ENCODE measurements around the gene SLC11A2. TPM values are rescaled to one million over a fixed set of nuclear protein-coding genes. Genes with fewer than 3 reads are reported as not detected.

Gene SLC11A2
- total RNA-seq, 4 donors from 2014 or later, result 29.7 to 33.0 (median 31.7) TPM

DNA sequence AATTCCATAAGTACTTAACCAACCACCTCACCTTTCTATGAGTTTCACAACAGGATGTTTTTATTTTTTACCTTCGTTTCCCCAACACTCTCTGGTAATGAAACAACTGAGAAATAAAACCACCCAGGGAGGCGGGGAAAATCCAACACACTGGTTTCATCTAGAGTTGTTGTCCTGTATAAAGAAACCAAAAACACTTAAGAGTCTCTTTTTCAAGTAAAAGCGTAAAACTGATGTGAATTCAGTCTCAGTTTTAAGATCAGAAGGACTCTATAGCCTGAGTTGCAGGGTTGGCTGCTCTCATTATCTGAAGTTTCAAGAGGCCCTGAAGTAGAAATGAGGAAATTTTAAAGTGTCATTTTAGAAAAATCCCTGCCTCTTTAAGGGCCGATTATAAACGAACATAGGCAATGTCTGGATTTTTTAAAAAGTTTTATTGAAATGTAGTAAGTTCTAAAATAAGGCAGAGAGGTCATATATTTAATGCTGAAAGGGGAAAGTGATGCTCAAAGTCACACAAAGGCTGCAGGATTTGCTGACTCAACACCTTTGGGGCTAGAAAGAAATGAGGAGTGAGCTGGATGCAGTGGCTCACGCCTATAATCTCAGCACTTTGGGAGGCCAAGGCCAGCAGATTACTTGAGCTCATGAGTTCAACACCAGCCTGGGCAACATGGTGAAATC is 46.7 kb downstream of the SLC11A2 start:
- intact Hi-C loops (cut with DNase I), result no loop called here
- DNase-seq (ENCODE audit: extremely low spot score), result no peak
- H3K9me3 ChIP-seq, result no peaks in the 10 kb centered on the region
- WGBS, result 89% methylated on average over 6 of the region's 6 CpGs
- H3K4me1 ChIP-seq, result peaks cover 5 to 8% (median 5%) of the 10 kb centered on the region in 4 donors
- TF ChIP-seq POLR2A (IDR thresholded peaks at IDR 0.05; ENCODE audit: low read depth), result no peak
- no peak for TF ChIP-seq POLR2AphosphoS5 (IDR thresholded peaks at IDR 0.05)
- TF ChIP-seq EP300 (IDR thresholded peaks at IDR 0.05), result no peak
- TF ChIP-seq, protein P1, sequence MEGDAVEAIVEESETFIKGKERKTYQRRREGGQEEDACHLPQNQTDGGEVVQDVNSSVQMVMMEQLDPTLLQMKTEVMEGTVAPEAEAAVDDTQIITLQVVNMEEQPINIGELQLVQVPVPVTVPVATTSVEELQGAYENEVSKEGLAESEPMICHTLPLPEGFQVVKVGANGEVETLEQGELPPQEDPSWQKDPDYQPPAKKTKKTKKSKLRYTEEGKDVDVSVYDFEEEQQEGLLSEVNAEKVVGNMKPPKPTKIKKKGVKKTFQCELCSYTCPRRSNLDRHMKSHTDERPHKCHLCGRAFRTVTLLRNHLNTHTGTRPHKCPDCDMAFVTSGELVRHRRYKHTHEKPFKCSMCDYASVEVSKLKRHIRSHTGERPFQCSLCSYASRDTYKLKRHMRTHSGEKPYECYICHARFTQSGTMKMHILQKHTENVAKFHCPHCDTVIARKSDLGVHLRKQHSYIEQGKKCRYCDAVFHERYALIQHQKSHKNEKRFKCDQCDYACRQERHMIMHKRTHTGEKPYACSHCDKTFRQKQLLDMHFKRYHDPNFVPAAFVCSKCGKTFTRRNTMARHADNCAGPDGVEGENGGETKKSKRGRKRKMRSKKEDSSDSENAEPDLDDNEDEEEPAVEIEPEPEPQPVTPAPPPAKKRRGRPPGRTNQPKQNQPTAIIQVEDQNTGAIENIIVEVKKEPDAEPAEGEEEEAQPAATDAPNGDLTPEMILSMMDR (IDR thresholded peaks at IDR 0.05), result no peak
- H3K4me3 ChIP-seq, result no peak overlapping the region
- H3K36me3 ChIP-seq, result peaks cover 0 to 23% (median 16%) of the 10 kb centered on the region in 4 donors
- no peaks in the 10 kb centered on the region for H3K27me3 ChIP-seq
- H3K27ac ChIP-seq (replicated peaks in 1 of 4), result no peak overlapping the region

GRCh38 chr12:50971946-50972345 is 54.2 kb downstream of the SLC11A2 start:
- Histone ChIP-seq H3K27ac (replicated peaks in 1 of 4) (no peak overlapping the region), H3K36me3 (peaks cover 4 to 48% (median 21%) of the 10 kb centered on the region in 4 donors), H3K4me3 (no peak overlapping the region), H3K9me3 (no peaks in the 10 kb centered on the region), H3K27me3 (no peaks in the 10 kb centered on the region), H3K4me1 (no peaks in the 10 kb centered on the region)
- DNase-seq (ENCODE audit: extremely low spot score), result no peak
- intact Hi-C loops (cut with DNase I), result no loop called here
- TF ChIP-seq POLR2AphosphoS5 (IDR thresholded peaks at IDR 0.05) (no peak), POLR2A (IDR thresholded peaks at IDR 0.05; ENCODE audit: low read depth) (no peak), EP300 (IDR thresholded peaks at IDR 0.05) (no peak)
- TF ChIP-seq, protein P1 (IDR thresholded peaks at IDR 0.05), result no peak

- H3K4me1 ChIP-seq, result no peaks in the 10 kb centered on the region
These were observed 61.8 kb downstream of the SLC11A2 start for GRCh38 chr12:50964432-50964831.

GRCh38 chr12:50961708-50962107 is 64.5 kb downstream of the SLC11A2 start:
- WGBS, result 92% methylated on average over 4 of the region's 4 CpGs
- intact Hi-C loops (cut with DNase I), result no loop called here
- Histone ChIP-seq H3K27me3 (no peaks in the 10 kb centered on the region), H3K27ac (replicated peaks in 1 of 4) (no peak overlapping the region), H3K4me3 (no peak overlapping the region), H3K9me3 (no peaks in the 10 kb centered on the region), H3K36me3 (no peaks in the 10 kb centered on the region), H3K4me1 (no peaks in the 10 kb centered on the region)
- TF ChIP-seq EP300 (IDR thresholded peaks at IDR 0.05), result no peak
- no peak for TF ChIP-seq POLR2A (IDR thresholded peaks at IDR 0.05; ENCODE audit: low read depth)
- TF ChIP-seq POLR2AphosphoS5 (IDR thresholded peaks at IDR 0.05), result no peak
- TF ChIP-seq, protein P1 (IDR thresholded peaks at IDR 0.05), result no peak
- no peak for DNase-seq (ENCODE audit: extremely low spot score)

More at GRCh38 chr12:50964432-50964831, 61.8 kb downstream of the SLC11A2 start:
- TF ChIP-seq POLR2AphosphoS5 (IDR thresholded peaks at IDR 0.05) (no peak), POLR2A (IDR thresholded peaks at IDR 0.05; ENCODE audit: low read depth) (no peak), EP300 (IDR thresholded peaks at IDR 0.05) (no peak)
- TF ChIP-seq, protein P1 (IDR thresholded peaks at IDR 0.05), result no peak
- H3K9me3 ChIP-seq, result no peaks in the 10 kb centered on the region
- no peaks in the 10 kb centered on the region for H3K27me3 ChIP-seq
- H3K4me3 ChIP-seq, result no peak overlapping the region
- intact Hi-C loops (cut with DNase I), result no loop called here
- 60% methylated on average over 1 of the region's 1 CpG for WGBS
- H3K36me3 ChIP-seq, result peaks cover 4 to 20% (median 8%) of the 10 kb centered on the region in 4 donors
- no peak for DNase-seq (ENCODE audit: extremely low spot score)
- no peak overlapping the region for H3K27ac ChIP-seq (replicated peaks in 1 of 4)

- Histone ChIP-seq H3K9me3 (no peaks in the 10 kb centered on the region), H3K27me3 (no peaks in the 10 kb centered on the region), H3K36me3 (no peaks in the 10 kb centered on the region), H3K27ac (replicated peaks in 1 of 4) (no peak overlapping the region), H3K4me3 (no peak overlapping the region), H3K4me1 (no peaks in the 10 kb centered on the region)
- DNase-seq (ENCODE audit: extremely low spot score), result no peak
- intact Hi-C loops (cut with DNase I), result no loop called here
- TF ChIP-seq, protein P1 (IDR thresholded peaks at IDR 0.05), result no peak
- TF ChIP-seq EP300 (IDR thresholded peaks at IDR 0.05), result no peak
- TF ChIP-seq POLR2AphosphoS5 (IDR thresholded peaks at IDR 0.05), result no peak
- TF ChIP-seq POLR2A (IDR thresholded peaks at IDR 0.05; ENCODE audit: low read depth), result no peak
These were observed 66.1 kb downstream of the SLC11A2 start for GRCh38 chr12:50960130-50960529.
